Tibial artery (tissue), 4 donors: Measurements from ENCODE around the gene RNLS.
A peak's percentile ranks its signal among the peaks of the same experiment; 100 is the strongest.

Source experiments
- DNase-seq, 2 donors: peaks; one replicate each; pipeline ENCODE4 v3.0.0-alpha.2; 2019
- H3K27ac ChIP-seq, 2 donors: fragments of 200-600 bp; sonication (generic) in 1 of 2; 1 replicate in 1 of 2; 2 replicates in 1 of 2; pipeline ENCODE4 v1.5.1; 2018 to 2019; ENCODE audit warnings: mild to moderate bottlenecking in 1 of 2
- H3K27me3 ChIP-seq, 2 donors: fragments of 200-600 bp; sonication (generic) in 1 of 2; one replicate each; pipeline versions ENCODE4 v1.5.1 to v1.6.0; 2016 to 2019
- H3K36me3 ChIP-seq, 3 donors: fragments of 200-600 bp; sonication (generic) in 2 of 3; one replicate each; pipeline ENCODE4 v1.5.1; 2016 to 2019; ENCODE audit warnings: mild to moderate bottlenecking in 2 of 3
- H3K4me1 ChIP-seq, 4 donors: fragments of 200-600 bp; sonication (generic) in 2 of 4; 1 replicate in 3 of 4; 2 replicates in 1 of 4; pipeline ENCODE4 v1.5.1; 2016 to 2019
- H3K4me3 ChIP-seq, 2 donors: fragments of 200-600 bp; sonication (generic) in 1 of 2; 1 replicate in 1 of 2; 2 replicates in 1 of 2; pipeline ENCODE4 v1.5.1; 2018 to 2019; ENCODE audit warnings: mild to moderate bottlenecking in 2 of 2
- H3K9me3 ChIP-seq, 3 donors: fragments of 200-600 bp; sonication (generic) in 1 of 3; one replicate each; pipeline ENCODE4 v1.5.1; 2016 to 2019
- CTCF ChIP-seq, 2 experiments: fragments of 200-600 bp in 1 of 2; fragments of 450-650 bp in 1 of 2; IDR thresholded peaks; one replicate each; pipeline ENCODE4 v1.5.1; 2017 to 2019; ENCODE audit warnings: antibody characterized with exemption in 2 of 2, mild to moderate bottlenecking in 1 of 2, moderate library complexity in 1 of 2
- intact Hi-C: fragments of 100-400 bp; cut with DNase I; formaldehyde crosslinking; loops from one replicate; pipeline ENCODE4 v1.15.0; 2023; ENCODE audit warnings: low total_unique reads

Gene RNLS

GRCh38 chr10:88474884-88475844, 108.0 kb downstream of the RNLS start:
- peaks cover 0 to 21% (median 7%) of the 10 kb centered on the region in 4 donors for H3K4me1 ChIP-seq
- peak overlapping the region; percentile 21 to 48 for H3K27ac ChIP-seq
- TF ChIP-seq CTCF (IDR thresholded peaks at IDR 0.05), result no peak
- H3K4me3 ChIP-seq, result no peak overlapping the region
- no peaks in the 10 kb centered on the region for H3K27me3 ChIP-seq
- no peaks in the 10 kb centered on the region for H3K36me3 ChIP-seq
- no peak for DNase-seq
- intact Hi-C loops, result no loop called here
- no peaks in the 10 kb centered on the region for H3K9me3 ChIP-seq

GRCh38 chr10:88473989-88474883, 108.9 kb downstream of the RNLS start:
- H3K27ac ChIP-seq, result peak overlapping the region; percentile 21 to 48
- intact Hi-C loops, result no loop called here

GRCh38 chr10:88472540-88472939, 110.6 kb downstream of the RNLS start:
- intact Hi-C loops, result no loop called here
- no peak overlapping the region for H3K27ac ChIP-seq
- no peaks in the 10 kb centered on the region for H3K9me3 ChIP-seq
- TF ChIP-seq CTCF (IDR thresholded peaks at IDR 0.05), result no peak
- H3K4me3 ChIP-seq, result no peak overlapping the region
- H3K27me3 ChIP-seq, result no peaks in the 10 kb centered on the region
- DNase-seq, result no peak
- H3K4me1 ChIP-seq, result peaks cover 0 to 32% (median 15%) of the 10 kb centered on the region in 4 donors
- no peaks in the 10 kb centered on the region for H3K36me3 ChIP-seq

More at GRCh38 chr10:88473989-88474883, 108.9 kb downstream of the RNLS start:
- DNase-seq, result no peak
- H3K4me3 ChIP-seq, result no peak overlapping the region
- no peaks in the 10 kb centered on the region for H3K36me3 ChIP-seq
- no peak for TF ChIP-seq CTCF (IDR thresholded peaks at IDR 0.05)
- H3K27me3 ChIP-seq, result no peaks in the 10 kb centered on the region
- peaks cover 0 to 21% (median 7%) of the 10 kb centered on the region in 4 donors for H3K4me1 ChIP-seq
- H3K9me3 ChIP-seq, result no peaks in the 10 kb centered on the region

GRCh38 chr10:88471899-88472298, 111.2 kb downstream of the RNLS start:
- peaks cover 0 to 38% (median 18%) of the 10 kb centered on the region in 4 donors for H3K4me1 ChIP-seq
- no peak for DNase-seq
- H3K4me3 ChIP-seq, result no peak overlapping the region
- H3K36me3 ChIP-seq, result no peaks in the 10 kb centered on the region
- intact Hi-C loops, result no loop called here
- no peaks in the 10 kb centered on the region for H3K9me3 ChIP-seq
- H3K27me3 ChIP-seq, result no peaks in the 10 kb centered on the region
- no peak overlapping the region for H3K27ac ChIP-seq
- no peak for TF ChIP-seq CTCF (IDR thresholded peaks at IDR 0.05)

GRCh38 chr10:88467835-88468485, 115.2 kb downstream of the RNLS start:
- no peak for TF ChIP-seq CTCF (IDR thresholded peaks at IDR 0.05)
- intact Hi-C loops, result no loop called here
- Histone ChIP-seq H3K4me1 (peaks cover 0 to 17% (median 12%) of the 10 kb centered on the region in 4 donors), H3K27me3 (no peaks in the 10 kb centered on the region), H3K9me3 (no peaks in the 10 kb centered on the region), H3K4me3 (no peak overlapping the region), H3K27ac (no peak overlapping the region), H3K36me3 (no peaks in the 10 kb centered on the region)
- no peak for DNase-seq
